ENCODE measurements around the gene PARD3. TPM values are rescaled to one million over a fixed set of nuclear protein-coding genes. Genes with fewer than 3 reads are reported as not detected.

PARD3 gene
- total RNA-seq, 1 experiment from 2014 or later = 54.0 TPM

DNA sequence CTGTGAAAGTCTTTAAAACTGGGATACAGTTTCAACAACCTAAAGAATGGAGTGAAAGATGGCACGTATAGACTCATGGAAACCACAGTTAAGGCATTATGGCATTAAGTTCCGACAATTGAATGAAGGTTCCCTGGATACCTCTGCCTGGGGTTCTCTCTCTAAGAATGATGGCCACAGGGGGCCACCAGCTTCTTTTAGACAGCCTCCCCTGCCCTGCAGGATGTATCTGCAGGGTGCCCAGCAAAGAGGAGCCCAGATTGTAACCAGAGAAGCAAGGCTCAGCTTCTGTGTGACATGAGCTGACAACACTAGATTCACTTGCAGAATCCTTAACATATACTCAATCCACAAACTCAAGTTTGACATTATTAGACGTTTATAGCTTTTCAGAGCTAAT, 645.4 kb downstream of the PARD3 start:
- no peaks in the 10 kb centered on the region; the same call in 1 of the 2 replicates for H3K4me1 ChIP-seq (replicated peaks)
- H3K27me3 ChIP-seq (replicated peaks) = no peaks in the 10 kb centered on the region; the same call in 1 of the 2 replicates
- H3K4me3 ChIP-seq = no peak overlapping the region
- no peak overlapping the region for H3K27ac ChIP-seq
- DNase-seq (ENCODE audit: low read depth in 1 of 2, low spot score in 2 of 2) = no peak
- no peaks in the 10 kb centered on the region for H3K9me3 ChIP-seq (replicated peaks)
- H3K36me3 ChIP-seq = no peaks in the 10 kb centered on the region

DNA sequence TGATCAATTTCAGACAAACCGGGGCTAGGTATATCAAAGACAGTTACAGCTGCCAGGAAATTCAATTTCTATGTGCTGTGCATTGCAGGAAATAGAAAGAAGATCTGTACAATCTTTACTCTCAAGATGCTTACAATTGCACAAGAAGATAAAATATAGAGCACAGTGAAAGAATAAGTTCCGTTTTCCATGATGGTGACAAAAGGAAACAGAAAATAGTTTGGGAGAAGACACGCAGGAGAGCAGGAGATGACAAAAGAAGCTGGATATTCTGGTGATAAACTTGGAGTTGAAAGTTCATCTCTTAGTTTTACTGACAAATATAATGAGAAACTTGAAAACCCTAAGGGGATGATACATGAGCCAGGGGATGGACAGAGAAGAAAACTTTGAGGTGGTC, 646.0 kb downstream of the PARD3 start:
- H3K9me3 ChIP-seq (replicated peaks) = no peaks in the 10 kb centered on the region
- no peak overlapping the region for H3K27ac ChIP-seq
- H3K27me3 ChIP-seq (replicated peaks) = no peaks in the 10 kb centered on the region; the same call in 1 of the 2 replicates
- H3K36me3 ChIP-seq = no peaks in the 10 kb centered on the region
- no peak overlapping the region for H3K4me3 ChIP-seq
- no peaks in the 10 kb centered on the region; the same call in 1 of the 2 replicates for H3K4me1 ChIP-seq (replicated peaks)
- no peak for DNase-seq (ENCODE audit: low read depth in 1 of 2, low spot score in 2 of 2)

DNA sequence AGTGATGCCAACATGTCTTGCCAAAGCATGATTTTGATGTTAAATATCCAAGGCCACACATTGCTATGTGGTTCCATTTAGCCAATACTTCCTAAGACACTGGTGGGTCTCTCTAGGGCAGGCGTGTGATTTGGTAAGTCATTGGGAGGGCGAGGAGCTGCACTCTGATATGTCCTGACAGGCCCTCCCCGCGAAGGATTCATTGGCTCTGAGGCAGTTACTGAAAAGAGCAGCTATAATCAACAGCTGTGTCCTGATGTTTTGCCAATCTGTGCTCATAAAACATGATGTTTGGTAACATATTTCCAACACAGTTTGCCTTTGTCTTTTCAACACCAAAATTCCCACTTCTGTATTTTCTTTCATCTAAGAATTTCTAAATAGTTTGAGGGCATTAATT, 646.7 kb downstream of the PARD3 start:
- Histone ChIP-seq H3K4me3 (no peak overlapping the region), H3K27me3 (replicated peaks) (no peaks in the 10 kb centered on the region; the same call in 1 of the 2 replicates), H3K9me3 (replicated peaks) (no peaks in the 10 kb centered on the region), H3K36me3 (no peaks in the 10 kb centered on the region), H3K4me1 (replicated peaks) (peaks cover 3% of the 10 kb centered on the region), H3K27ac (no peak overlapping the region)
- DNase-seq (ENCODE audit: low read depth in 1 of 2, low spot score in 2 of 2) = no peak

DNA sequence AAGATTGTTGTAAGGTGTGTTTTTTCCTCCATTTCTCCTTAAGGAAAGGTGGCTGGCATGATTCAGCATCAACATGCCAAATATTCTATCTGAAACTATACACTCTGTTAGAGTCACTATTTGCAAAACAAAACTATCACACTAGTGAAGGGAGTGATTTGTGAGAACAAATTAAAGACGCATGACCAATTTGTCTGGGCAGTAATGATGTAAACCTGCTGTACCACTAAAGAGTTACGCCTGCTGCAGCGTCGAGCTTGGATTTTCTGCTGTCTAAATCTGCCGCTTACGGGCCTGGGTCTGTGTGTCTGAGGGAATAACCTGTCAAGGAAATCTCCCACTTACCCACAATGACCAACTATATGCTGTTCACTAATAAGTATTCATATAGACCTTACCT, 648.3 kb downstream of the PARD3 start:
- no peak for DNase-seq (ENCODE audit: low read depth in 1 of 2, low spot score in 2 of 2)
- Histone ChIP-seq H3K4me1 (replicated peaks) (peaks cover 8% of the 10 kb centered on the region), H3K36me3 (no peaks in the 10 kb centered on the region), H3K27me3 (replicated peaks) (no peaks in the 10 kb centered on the region), H3K27ac (no peak overlapping the region), H3K4me3 (no peak overlapping the region), H3K9me3 (replicated peaks) (no peaks in the 10 kb centered on the region)

DNA sequence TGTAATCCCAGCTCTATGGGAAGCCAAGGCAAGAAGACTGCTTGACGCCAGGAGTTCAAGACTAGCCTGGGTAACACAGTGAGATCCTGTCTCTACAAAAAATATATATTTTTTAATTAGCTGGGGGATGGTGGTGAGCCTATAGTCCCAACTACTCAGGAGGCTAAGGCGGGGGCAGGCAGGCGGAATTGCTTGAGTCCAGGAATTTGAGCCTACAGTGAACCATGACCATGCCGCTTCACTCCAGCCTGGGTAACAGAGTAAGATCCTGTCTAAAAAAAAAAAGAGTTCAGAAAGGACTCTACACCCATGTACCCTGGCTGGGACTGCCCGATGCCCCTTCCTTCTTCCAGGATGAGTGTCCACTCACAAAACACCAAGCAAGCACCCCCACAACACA, 648.7 kb downstream of the PARD3 start:
- H3K27ac ChIP-seq = no peak overlapping the region
- peaks cover 8% of the 10 kb centered on the region for H3K4me1 ChIP-seq (replicated peaks)
- H3K9me3 ChIP-seq (replicated peaks) = no peaks in the 10 kb centered on the region
- H3K4me3 ChIP-seq = no peak overlapping the region
- no peaks in the 10 kb centered on the region for H3K27me3 ChIP-seq (replicated peaks)
- H3K36me3 ChIP-seq = no peaks in the 10 kb centered on the region
- no peak for DNase-seq (ENCODE audit: low read depth in 1 of 2, low spot score in 2 of 2)

DNA sequence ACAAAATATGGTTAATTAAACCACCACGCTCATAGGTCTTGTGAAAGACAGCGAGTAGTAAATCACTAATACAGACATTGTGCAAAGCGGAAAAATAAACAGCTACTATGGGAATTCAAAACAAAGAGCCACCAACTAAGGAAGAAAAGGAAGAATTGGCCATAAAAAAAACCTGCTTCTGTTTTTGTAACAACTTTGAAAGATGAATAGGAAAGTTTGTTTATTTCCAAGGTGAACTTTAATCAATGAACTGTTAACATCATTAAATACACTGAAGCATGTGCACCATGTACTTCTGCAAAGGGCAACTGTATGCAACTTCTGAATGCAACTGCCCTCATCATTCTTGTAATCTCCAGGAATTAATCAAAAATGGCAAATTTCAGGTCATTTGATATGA, 651.1 kb downstream of the PARD3 start:
- Histone ChIP-seq H3K9me3 (replicated peaks) (no peaks in the 10 kb centered on the region), H3K27ac (no peak overlapping the region), H3K36me3 (no peaks in the 10 kb centered on the region)

DNA sequence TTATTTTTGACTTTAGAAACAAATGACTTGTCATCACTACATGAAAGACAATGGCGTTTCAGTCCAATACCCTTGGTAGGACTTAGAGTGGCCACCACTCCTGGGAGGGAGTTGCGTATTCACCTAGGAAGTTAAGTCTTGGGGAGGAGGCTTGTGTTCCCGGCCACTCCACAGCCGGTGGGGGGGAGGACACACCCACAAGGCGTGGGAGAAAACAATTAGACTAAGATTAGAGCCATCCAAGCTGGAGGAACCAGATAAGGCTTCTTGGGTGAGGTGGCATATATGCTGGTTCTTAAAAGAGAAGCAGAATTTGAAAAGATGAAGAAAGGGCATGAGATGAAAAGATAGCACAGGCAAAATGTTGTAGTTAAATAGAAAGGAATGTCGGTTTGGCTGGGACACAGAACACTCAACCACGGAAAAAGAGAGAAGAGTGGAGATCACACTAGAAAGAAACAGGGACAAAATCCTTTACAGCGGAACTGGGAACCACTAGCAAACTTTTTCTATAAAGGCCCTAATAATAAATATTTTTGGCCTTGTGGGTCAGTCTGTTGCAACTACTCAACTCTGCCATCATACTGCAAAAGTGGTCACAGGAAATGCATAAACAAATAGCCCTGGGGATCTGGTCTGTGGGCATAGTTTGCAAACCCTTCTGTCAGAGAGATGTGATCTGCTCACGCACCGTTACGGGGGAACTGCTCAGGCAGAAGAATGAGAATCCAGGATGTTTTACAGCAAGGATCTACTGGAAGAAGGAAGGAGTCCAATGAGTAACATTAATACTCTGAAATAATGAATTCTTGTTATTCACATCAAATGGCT, 651.8 kb downstream of the PARD3 start:
- DNase-seq (ENCODE audit: low read depth in 1 of 2, low spot score in 2 of 2) = no peak
- Histone ChIP-seq H3K36me3 (no peaks in the 10 kb centered on the region), H3K27ac (no peak overlapping the region)

More for the DNA sequence above, 651.1 kb downstream of the PARD3 start:
- no peak overlapping the region for H3K4me3 ChIP-seq
- no peaks in the 10 kb centered on the region for H3K27me3 ChIP-seq (replicated peaks)
- DNase-seq (ENCODE audit: low read depth in 1 of 2, low spot score in 2 of 2) = no peak
- H3K4me1 ChIP-seq (replicated peaks) = peaks cover 8% of the 10 kb centered on the region

DNA sequence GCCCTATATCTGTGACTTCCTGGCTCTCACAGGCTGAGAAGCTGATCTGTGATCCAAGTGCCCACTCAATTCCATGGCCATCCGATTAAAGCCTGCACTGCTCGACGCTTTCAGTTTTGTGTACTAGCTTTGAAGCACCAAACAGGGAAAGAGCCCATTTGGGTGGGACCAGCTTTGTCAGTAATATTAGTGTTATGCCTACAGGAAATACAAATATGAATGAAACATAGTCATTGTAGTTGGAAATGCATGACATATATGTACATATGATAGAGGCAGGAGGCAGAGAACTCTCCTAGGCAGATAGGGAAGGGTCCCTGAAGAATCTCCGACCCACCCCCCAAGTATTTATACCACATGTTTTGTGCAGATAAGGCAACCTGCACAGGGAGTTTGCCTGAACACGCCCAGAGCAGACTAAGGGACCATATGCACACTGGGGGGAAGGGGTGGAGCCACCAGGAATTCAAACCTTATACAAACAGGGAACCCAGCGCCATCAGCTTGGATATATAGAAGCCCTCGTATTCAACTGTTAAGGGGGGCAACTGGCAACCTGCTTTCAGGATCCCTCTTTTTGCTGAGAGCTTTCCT, 653.2 kb downstream of the PARD3 start:
- H3K27ac ChIP-seq = no peak overlapping the region
- H3K4me1 ChIP-seq (replicated peaks) = peaks cover 15% of the 10 kb centered on the region
- no peak overlapping the region for H3K4me3 ChIP-seq
- no peaks in the 10 kb centered on the region for H3K36me3 ChIP-seq
- H3K27me3 ChIP-seq (replicated peaks) = no peaks in the 10 kb centered on the region
- no peak for DNase-seq (ENCODE audit: low read depth in 1 of 2, low spot score in 2 of 2)
- no peaks in the 10 kb centered on the region for H3K9me3 ChIP-seq (replicated peaks)

More for the DNA sequence above, 651.8 kb downstream of the PARD3 start:
- no peak overlapping the region for H3K4me3 ChIP-seq
- H3K9me3 ChIP-seq (replicated peaks) = no peaks in the 10 kb centered on the region
- no peaks in the 10 kb centered on the region for H3K27me3 ChIP-seq (replicated peaks)
- H3K4me1 ChIP-seq (replicated peaks) = peaks cover 8% of the 10 kb centered on the region

DNA sequence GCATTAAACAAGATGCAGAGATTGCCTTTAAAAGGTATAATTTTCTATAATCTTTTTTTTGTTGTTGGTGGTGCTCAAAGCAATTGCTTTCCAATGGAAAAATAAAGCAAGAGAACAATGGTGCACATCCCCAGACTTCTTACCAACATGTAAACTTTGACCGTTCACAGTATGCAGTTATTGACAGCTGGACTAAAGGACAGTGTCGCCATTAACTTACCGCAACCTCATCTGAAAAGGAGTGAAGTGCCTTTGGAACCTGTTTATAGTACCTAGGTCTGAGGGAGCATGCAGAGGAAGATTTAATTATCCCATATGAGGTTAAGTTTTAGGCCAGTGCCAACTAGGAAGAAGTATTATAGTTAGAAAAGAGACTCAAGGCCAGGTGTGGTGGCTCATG, 654.5 kb downstream of the PARD3 start:
- Histone ChIP-seq H3K36me3 (no peaks in the 10 kb centered on the region), H3K27ac (no peak overlapping the region), H3K4me1 (replicated peaks) (peaks cover 19% of the 10 kb centered on the region), H3K27me3 (replicated peaks) (no peaks in the 10 kb centered on the region), H3K9me3 (replicated peaks) (no peaks in the 10 kb centered on the region), H3K4me3 (no peak overlapping the region)
- DNase-seq (ENCODE audit: low read depth in 1 of 2, low spot score in 2 of 2) = no peak

DNA sequence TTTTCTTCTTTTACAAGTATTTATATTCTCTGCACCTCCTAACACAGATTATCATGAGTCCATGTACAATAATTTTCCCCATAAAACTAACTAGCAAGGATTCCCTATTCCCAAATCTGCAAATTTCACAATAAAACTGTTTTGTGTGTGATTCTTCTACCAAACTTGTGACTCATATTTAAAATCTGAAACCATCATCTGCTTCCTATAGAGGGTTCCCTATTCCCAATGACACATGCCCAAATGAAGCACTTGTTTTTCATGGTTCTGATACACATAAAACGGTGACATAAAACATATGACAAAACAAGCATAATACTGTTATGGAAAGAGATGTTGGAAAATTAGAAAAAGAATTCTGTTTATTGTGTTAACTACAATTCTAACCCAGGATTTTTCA, 657.6 kb downstream of the PARD3 start:
- Histone ChIP-seq H3K4me1 (replicated peaks) (peaks cover 11% of the 10 kb centered on the region), H3K4me3 (no peak overlapping the region), H3K9me3 (replicated peaks) (no peaks in the 10 kb centered on the region), H3K27ac (no peak overlapping the region), H3K36me3 (no peaks in the 10 kb centered on the region), H3K27me3 (replicated peaks) (no peaks in the 10 kb centered on the region)
- DNase-seq (ENCODE audit: low read depth in 1 of 2, low spot score in 2 of 2) = no peak

DNA sequence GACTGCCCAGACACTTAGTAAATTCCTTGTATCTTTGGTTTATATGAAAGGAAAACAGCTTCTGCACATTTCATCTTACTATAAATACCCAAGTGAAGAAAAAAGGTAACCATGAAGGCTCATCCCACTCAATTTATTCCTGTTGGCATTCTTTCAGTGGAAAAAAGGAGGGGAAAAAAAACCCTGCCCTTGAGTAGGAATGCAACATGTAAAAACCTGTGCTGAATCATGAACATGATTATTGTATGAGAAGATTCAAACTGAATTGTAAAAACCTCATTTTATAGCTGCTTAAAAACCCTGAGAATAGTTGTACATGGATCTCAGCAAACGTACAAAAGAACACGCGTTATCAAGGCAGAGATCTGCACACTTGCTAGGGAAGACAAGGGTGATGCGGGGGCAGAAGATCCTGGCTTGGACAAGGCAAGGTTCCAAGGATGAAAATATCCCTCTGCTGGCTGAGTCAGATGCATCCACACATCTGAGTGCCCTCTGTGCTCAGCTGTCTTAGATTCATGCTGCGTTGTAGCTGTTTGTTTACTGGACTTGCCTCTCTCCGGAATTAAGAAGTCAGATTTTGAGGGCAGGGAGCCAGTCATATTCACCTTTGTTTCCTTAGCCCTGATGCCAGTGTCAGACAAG, 658.2 kb downstream of the PARD3 start:
- no peak overlapping the region for H3K27ac ChIP-seq
- DNase-seq (ENCODE audit: low read depth in 1 of 2, low spot score in 2 of 2) = peak; percentile 18 to 46
- no peaks in the 10 kb centered on the region for H3K9me3 ChIP-seq (replicated peaks)
- no peak overlapping the region for H3K4me3 ChIP-seq
- H3K4me1 ChIP-seq (replicated peaks) = peaks cover 11% of the 10 kb centered on the region
- no peaks in the 10 kb centered on the region for H3K36me3 ChIP-seq
- no peaks in the 10 kb centered on the region for H3K27me3 ChIP-seq (replicated peaks)

DNA sequence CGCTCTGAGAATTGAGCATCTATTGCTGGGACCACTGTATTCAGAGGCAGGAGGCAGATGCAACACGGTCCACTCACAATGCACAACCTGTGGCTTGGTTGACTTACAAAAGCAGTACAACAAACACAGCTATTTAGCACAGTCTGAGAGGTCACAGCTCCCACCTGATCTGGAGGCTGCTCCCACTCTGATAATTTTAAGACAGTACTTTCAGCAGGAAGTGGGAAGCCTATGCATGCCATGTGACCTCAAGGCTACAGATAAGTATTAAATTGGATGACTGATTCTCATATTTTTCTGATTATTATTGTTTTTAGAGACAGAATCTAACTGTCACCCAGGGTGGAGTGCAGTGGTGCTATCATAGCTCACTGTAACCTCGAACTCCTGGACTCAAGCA, 659.3 kb downstream of the PARD3 start:
- no peak for DNase-seq (ENCODE audit: low read depth in 1 of 2, low spot score in 2 of 2)
- no peaks in the 10 kb centered on the region for H3K36me3 ChIP-seq
- H3K27ac ChIP-seq = no peak overlapping the region
- H3K27me3 ChIP-seq (replicated peaks) = no peaks in the 10 kb centered on the region
- no peak overlapping the region for H3K4me3 ChIP-seq
- H3K4me1 ChIP-seq (replicated peaks) = peaks cover 11% of the 10 kb centered on the region
- no peaks in the 10 kb centered on the region for H3K9me3 ChIP-seq (replicated peaks)

DNA sequence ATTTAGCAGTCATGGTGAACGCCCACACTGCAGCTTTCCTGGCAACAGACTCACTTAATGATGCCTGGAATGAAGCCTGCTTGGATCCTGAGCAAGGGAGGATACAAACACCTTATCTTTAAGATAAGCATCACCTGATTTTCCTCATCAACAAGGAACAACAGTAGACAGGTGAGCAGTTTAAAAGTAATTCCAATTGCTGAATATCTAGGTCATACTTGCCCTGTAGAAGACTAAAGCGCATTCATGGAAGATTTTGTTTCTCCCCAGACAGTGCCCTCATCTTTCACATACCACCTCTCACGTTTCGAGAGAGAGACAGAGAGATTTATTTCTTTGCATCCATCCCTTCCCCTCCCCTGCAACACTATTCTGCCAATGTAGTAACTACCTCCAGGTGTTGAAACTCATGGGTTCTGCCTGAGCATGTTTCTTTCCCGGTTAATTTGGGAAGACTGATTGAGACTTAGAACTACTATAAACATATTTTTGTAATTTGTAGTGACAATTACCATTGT, 660.7 kb downstream of the PARD3 start:
- Histone ChIP-seq H3K4me3 (no peak overlapping the region), H3K27ac (no peak overlapping the region), H3K36me3 (no peaks in the 10 kb centered on the region), H3K27me3 (replicated peaks) (no peaks in the 10 kb centered on the region), H3K9me3 (replicated peaks) (no peaks in the 10 kb centered on the region), H3K4me1 (replicated peaks) (peaks cover 11% of the 10 kb centered on the region)
- no peak for DNase-seq (ENCODE audit: low read depth in 1 of 2, low spot score in 2 of 2)
